ENCODE results near the gene GMCL1.
"Not testable (repeated sequence)": the region's sequence is repeated elsewhere in the genome, so short reads cannot be mapped to it uniquely, and the experiment has no call there.

Gene GMCL1, protein sequence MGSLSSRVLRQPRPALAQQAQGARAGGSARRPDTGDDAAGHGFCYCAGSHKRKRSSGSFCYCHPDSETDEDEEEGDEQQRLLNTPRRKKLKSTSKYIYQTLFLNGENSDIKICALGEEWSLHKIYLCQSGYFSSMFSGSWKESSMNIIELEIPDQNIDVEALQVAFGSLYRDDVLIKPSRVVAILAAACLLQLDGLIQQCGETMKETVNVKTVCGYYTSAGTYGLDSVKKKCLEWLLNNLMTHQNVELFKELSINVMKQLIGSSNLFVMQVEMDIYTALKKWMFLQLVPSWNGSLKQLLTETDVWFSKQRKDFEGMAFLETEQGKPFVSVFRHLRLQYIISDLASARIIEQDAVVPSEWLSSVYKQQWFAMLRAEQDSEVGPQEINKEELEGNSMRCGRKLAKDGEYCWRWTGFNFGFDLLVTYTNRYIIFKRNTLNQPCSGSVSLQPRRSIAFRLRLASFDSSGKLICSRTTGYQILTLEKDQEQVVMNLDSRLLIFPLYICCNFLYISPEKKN

DNA sequence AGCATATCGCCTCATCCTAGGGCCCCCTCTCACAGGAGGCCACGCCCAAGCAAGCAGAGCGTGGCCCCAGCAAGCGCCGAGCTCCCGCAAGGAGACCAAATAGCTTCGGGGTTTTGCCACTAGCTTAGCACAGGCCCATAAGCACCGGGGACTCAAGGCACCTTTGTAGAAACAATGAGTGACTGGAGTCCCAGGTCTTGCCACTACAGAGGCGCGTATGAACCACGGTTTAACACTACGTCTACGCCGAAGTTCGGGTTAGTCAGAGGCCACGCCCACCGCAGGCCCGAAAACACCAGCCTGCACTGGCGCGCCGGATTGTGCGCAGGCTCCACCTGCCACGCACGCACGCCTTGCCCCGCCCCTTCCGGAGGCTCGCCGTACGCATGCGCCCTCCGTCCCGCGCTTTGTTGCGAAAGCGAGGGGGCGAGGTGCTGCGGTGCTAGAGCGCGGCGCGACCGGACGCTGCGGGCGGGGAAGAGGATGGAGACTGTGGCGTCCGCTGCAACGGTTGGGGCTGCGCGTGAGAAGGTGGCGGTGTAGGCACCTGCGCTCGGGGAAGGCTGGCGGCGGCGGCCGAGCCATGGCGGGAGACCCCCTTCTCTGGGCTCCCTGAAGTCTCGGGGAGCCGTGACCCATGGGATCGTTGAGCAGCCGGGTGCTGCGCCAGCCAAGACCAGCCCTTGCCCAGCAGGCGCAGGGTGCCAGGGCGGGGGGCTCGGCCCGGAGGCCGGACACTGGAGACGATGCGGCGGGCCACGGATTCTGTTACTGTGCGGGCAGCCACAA lies at the start of gene GMCL1:
GMCL1 (plus strand) TSS at position 405 of the 789 bp plus-strand sequence; CDS start at position 638, 233 bp downstream.
- DNase-seq, result peak; percentile 69

DNA sequence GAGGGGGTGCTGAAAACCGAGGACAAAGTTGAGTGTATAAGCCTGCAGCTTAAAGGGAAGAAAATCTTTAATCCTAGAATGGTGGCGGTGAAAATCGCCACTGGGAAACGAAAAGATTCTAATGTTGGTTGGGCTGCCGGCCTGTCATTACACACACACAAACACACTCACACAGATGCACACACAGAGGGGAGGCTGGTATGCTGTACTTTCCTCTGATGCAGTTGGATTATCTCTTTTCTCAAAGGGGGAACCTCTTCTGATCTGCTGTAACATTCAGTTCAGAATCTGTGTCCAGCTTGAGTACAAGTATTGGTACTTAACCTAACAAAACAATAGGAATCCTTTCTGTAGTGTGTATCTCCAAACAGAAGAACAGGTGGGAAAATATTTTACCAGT lies 48.5 kb upstream of the GMCL1 start:
- no peak for DNase-seq

DNA sequence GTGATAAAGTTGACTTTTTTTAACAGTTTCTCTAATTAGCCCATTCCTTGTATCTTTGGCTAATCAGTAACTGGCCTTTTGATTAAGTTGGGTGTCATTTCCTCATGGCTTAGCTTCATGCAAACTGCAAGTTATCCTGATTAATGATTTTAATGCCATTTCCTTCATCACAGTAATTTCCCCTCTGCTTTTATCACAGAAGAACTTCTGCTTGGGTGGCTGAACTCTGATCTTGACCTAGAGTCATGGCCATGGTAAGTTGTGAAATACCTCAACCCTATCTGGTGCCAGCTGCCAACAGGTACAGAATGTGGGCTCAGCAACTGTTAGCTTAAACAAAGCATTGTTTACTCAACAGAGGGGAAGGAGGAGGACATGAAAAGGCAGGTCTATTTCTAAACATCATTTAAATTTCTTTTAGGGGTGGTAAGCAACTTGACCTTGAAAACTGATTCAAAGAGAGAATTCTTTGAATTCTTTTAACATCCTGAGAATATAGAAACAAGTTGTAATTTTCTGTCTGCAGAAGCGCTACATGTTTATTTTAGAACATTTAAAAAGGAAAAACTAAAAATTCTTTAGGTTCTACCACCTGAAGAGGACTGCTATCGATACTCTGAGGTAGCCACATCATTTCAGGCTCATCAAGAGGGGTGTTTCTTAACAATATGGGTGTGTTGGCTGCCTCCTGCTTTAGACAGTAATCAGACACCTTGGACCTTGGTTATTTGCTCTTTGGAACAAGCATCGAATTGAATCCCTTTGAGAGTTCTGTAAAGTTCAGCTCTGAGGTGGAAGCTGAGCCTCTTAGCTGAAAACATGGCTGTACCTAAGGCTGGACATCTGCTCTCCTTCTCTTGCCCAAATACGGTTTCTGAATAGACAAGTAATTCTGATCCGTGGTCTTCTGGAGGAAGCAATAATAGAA lies 47.9 kb upstream of the GMCL1 start:
- no peak for DNase-seq

DNA sequence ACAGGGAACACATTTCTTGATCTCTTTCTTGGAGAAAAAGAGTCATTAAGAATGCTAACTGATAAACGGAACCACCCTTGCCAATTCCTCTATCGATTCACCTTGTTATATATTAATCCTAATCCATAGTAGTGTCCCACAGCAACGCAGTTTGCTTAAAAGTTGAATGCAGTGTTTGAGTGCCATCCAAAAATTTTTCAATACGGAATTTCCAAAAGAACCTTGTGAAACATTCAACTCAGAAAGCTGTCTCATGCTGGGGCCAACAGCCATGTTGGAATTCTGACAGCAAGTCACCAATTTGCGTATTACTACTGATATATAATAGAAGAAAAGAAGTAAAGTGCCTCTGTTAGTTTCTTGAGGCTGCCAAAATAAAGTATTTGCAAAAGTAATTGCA lies 45.2 kb upstream of the GMCL1 start:
- no peak for DNase-seq

DNA sequence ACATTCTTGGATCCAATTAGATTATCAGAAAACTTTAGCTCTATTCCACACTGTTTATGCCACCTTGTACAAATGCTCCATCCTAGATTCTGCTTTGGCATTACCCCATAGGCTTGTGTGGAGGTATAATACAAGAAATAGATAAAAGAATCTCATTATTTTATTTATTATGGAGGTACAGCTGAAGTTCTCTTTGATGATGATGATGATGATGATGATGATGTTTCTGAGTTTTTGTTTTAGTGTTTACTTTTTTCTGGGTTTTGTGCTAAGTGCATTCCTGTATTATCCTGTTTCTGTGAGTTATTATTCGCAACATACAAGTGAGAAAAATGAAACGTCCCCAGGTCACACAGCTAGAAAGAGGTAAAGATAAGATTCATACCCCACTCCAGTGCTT lies 44.1 kb upstream of the GMCL1 start:
- no peak for DNase-seq

DNA sequence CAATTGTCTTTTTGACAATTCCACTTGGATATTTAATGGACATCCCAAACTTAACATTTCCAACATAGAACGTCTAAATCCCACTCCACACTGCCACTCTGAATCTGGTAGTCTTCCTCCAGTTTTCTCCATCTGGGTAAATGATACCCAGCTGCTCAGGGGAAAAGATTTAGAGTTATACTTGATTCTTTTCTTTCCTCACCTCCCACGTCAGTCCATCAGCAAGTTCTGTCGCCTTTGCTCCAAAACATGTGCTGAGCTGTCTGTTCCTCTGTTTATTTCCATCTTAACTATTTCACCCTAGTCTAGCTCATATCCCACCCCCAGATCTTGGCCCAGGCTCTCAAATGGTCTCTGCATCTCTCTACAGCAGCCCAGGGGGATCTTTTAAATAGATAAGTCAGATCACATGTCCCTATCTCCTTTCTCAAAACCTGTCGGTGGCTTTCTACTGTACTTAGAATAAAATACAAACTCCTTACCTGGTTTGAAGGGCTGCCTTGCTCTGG lies 43.4 kb upstream of the GMCL1 start:
- DNase-seq, result no peak

DNA sequence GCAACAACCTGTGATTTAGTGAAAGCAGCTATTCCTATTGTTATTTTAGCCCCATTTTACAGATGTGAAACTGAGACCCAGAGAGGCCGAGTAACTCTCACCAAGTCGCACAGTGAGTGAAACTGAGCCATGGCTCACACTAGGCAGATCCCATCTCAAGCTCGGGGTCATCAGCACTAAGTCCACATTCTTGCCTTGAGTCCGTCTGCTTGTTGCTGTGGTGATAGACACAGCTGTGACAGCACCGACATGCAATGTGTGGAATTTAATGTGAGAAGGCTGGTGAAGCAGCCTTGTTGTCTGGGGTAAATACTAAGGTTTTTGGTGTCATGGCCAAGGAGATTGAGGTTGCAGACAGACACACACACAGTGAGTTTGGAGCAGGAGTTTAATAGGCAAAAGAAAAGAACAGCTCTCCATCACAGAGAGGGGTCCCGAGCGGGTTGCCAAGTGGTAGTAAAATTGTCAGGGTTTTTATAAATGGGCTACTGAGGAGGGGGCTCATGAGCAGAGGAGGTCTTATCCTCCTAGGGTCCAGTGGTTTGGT lies 40.2 kb upstream of the GMCL1 start:
- DNase-seq, result no peak

DNA sequence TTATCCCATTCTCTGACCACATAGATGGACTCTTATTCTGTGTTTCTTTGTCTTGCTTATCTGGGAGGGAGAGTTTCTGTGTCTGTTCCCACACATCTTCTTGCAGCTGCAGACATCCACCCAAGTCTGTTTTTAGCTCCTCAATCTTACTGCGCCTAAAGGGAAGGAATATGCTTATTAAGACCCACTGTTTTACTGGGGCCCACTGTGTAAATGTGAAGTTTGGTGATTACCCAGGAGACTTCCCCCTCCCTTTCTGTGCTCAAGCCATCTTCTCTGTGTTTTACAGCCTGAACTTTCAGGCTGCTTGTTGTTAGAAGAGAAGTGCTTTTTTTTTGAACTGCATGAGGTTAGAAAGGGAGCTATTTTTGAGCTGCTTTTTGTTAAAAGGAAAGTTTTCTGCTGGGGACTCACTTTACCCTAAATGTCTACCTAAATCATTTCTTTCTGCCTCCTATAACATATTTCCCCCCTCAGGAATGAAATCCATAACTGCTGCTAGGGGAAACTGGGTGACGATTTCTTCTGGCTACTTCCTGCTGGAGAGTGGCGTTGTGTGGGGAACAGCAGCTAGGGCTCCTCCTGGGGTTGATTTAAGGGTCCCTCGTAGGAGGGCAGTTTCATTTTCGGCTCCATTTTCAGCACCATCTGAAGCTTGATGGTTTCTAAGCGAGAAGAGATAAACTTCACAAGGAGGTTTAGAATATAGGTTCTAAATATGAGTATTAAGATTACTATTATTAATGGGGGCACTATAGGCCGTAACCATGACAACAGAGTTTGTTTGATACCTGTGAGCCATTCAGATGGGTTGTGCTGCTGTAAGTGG lies 39.5 kb upstream of the GMCL1 start:
- no peak for DNase-seq

DNA sequence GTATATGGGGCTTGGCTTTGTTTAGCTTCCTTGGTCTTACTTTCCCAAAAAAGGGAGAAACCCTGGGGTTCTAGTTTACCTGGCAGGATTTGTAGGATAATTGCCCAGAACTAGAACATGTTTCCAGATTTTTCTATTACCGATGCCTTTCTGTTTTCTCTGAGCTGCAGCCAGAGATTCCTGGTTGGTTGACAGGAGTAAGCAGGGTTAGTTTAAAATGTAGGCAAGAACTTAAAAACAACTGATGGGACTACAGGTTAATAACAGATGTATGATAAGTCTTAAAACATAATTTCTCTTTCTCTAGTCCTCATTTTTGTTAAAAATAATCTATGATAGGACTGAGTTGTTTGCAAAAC lies 38.9 kb upstream of the GMCL1 start:
- DNase-seq, result no peak

DNA sequence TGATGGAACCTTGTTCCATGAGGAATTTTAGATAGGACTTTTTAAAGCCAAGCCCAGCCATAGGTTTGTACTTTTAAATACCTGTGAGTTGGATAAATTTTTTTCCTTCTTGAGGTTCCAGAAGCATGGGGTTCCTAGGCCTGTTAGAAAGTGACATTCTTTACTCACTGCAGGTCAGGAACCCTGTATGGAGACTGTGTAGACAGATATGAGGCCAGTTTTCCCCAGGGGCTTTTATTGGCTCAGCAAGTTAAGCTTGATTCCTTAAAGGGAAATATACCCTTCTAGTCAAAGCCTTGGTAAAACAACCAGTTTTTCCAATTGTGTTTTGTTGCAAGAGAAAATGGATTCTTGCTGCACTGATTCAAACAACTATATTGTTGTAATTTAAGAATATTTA lies 38.4 kb upstream of the GMCL1 start:
- DNase-seq, result no peak

DNA sequence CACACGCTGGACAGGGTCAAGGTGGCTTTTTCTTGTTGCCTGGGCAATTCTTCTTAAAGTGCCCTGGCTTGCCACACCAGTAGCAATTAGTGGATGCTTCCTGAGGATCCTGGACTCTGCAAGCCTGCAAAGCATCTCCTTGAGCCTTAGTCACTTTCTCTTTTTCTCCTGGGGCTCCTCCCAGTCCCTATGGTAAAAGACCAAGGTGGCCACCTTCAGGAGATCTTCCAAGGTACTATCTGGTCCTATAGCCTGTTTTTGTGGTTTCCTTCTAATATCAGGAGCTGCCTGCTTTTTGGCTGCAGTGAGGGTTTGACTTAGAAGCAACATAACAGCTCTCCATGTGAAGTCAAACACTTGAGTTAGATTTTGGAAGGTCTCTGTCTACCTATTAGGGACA lies 33.3 kb upstream of the GMCL1 start:
- no peak for DNase-seq

DNA sequence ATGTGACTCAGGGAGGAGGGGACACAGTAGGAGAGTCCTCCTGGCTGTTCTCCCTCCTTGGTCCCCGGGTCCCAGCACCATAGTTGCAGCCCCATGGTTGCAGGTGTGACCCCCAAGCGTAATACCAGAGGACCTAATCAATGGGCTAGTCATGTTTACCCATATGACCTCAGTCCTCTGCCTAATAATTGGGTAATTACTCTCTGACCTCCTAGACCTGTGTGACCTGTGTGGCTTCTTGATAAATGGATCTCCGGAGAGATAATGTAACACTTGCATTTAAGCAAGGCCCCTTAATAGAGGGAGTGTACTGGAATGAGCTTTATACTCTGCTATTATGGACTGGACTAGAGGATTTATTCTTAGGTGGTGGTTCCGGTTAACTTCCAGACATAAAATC lies 32.2 kb upstream of the GMCL1 start:
- DNase-seq, result no peak

DNA sequence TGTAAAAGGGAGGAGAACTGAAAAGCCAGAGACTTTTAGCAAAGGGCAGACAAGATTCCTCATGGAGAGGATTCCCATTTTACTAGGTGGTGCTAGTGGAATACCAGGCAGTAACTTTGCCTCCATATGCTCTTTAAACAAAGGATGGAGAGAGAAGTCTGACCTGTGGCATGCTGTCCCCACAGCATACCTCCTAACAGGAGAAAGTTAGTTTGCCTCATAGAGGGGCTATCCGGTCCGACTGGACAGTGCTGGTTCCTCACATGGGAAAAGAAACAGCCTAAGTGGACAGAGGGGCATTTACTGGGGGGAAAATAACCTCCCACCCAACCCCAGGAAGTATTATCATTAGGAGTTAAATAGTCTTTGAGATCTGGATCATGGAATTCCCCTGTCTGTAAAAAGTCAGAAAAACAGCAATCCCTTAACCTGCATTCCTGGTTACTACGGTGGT lies 31.6 kb upstream of the GMCL1 start:
- DNase-seq, result no peak

DNA sequence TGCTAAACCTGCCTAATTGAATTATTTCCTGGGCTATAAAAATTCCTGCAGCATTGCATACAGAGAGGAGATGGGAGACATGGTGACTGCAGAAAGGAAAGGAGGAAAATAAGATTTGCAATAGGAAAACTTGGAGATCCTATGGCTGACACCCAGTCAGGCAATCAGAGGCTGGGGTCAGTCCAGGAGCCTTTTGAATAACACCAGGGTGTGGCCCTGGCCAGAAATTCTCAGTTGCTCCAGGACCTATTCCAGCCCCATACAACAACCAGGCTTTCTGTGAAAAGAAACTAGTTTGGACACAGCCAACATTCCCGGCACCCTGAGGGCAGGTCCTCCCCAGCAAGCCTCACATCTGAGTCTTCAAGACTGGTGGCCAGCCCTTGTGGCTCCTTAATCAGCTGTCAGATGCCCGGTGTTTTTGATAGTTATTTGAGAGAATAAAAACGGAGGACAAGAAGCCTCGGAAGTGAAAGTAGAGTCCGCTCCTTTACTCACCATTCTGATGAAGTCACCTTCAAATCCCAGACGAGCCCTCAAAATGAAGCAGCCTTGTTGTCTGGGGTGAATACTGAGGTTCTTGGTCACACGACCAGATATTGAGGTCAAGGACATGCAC lies 31.1 kb upstream of the GMCL1 start:
- DNase-seq, result no peak

DNA sequence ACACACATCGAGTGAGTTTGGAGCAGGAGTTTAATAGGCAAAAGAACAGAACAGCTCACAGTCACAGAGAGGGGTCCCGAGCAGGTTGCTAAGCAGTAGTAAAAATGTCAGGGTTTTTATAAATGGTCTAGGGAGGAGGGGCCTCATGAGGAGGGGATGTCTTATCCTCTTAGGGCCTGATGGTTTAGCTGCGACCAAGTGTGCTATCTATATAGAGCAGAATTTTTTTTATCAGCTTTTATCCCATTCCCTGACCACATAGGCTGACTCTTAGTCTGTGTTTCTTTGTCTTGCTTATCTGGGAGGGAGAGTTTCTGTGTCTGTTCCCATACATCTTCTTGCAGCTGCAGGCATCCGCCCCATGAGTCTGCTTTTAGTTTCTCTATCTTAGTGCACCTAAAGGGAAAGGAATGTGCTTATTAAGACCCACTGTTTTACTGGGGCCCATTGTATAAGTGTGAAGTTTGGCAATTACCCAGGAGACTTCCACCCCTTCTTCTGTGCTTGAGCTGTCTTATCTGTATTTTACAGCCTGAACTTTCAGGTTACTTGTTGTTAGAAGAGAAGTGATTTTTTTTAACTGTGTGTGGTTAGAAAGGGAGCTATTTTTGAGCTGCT lies 30.4 kb upstream of the GMCL1 start:
- no peak for DNase-seq

DNA sequence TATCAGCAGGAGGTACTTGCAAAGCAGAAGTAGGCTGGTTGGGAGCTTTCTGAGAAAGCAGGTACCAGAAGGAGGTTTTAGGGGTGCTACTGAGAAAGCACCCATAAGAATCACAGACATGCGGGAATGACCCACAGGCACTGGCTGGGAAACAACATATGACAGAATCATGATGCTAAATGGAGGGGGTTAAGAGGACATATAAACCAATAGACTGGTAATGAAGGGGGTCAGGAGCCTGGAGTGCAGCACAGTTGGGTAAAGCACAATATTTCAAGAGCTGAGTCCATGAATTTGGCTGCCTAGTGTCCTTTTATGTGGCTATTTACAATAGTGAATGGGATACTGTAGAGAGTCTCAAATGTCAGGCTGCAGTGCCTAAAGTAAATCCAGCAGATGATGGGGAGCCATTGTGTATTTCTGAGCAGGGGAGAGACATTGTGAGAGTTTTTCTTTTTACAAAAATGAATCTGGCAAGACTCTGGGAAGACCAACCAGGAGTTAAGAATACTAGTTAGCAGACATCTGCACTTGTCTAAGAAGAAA lies 27.6 kb upstream of the GMCL1 start:
- DNase-seq, result no peak

DNA sequence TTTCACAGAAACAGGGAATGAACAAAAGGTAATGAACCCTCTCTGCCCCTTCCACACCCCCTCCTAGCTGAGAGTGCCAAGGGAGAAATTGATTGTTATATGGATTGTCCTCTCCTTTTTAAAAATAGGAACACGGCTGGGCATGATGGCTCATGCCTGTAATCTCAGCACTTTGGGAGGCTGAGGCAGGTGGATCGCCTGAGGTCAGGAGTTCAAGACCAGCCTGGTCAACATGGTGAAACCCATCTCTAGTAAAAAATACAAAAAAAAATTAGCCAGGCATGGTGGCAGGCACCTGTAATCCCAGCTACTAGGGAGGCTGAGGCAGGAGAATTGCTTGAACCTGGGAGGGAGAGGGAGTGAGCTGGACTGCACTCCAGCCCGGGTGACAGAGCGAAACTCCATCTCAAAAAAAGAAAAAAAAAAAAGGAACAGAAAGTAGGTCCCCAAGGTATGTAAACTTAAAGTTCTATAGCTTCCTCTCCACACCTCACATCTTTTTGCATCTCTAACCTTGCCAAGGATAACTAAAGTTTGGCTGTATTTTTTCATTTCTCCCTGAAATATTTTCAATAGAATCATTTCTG lies 26.6 kb upstream of the GMCL1 start:
- DNase-seq, result not testable (repeated sequence)

DNA sequence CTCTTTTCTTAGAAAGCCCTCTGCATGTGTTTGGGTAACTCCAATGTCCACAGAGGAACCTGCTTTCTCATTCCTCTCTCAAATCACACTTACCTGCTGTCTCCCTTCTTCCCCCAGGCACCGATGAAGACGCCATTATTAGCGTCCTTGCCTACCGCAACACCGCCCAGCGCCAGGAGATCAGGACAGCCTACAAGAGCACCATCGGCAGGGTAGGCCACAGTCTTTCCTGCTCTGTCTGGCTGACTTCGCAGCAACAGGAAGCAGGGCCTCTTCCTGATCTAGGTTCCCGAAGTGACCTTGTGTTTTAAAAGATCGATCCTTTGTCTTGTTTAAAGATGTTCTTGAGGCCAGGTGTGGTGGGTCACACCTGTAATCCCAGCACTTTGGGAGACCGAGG lies 25.0 kb upstream of the GMCL1 start:
- no peak for DNase-seq

DNA sequence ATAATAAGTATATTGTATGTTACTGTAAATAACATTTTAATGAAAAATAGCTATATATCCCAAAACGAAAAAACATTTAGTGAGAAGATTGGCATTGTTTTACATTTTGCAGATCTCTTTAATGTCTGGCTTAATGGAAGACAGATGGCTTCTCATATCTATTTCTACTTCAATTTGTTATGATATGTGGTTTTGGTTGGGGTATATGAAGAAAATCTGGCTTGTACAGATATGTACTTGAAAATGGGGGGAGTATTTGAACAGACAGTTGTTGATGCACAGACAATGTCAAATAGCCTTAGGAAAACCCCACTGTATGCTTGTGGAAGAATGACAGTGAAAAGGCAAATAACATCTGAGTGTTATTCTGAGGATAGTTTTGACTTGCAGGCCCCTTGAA lies 23.6 kb upstream of the GMCL1 start:
- DNase-seq, result no peak
